HUES48 (cell line): ENCODE data around the gene TMEM271.
A peak's percentile ranks its signal among the peaks of the same experiment; 100 is the strongest.

Experiments
- H3K27ac ChIP-seq: one replicate; pipeline ENCODE4 v1.7.0; 2013; ENCODE audit warnings: low read depth, low read length, inconsistent platforms
- H3K27me3 ChIP-seq: 2 replicates; pipeline ENCODE4 v1.6.1; 2013; ENCODE audit warnings: mild to moderate bottlenecking, low read length; ENCODE audit not compliant: control insufficient read depth, insufficient read depth
- H3K36me3 ChIP-seq: 2 replicates; pipeline ENCODE4 v1.6.1; 2013; ENCODE audit warnings: low read length; ENCODE audit not compliant: control insufficient read depth, insufficient read depth
- H3K4me1 ChIP-seq: 2 replicates; pipeline ENCODE4 v1.6.1; 2013; ENCODE audit warnings: mild to moderate bottlenecking, low read length; ENCODE audit not compliant: control insufficient read depth, insufficient read depth
- H3K4me3 ChIP-seq: 2 replicates; pipeline ENCODE4 v1.5.1; 2013; ENCODE audit warnings: mild to moderate bottlenecking, low read depth, low read length
- H3K9ac ChIP-seq: 2 replicates; pipeline ENCODE4 v1.6.1; 2013; ENCODE audit warnings: mild to moderate bottlenecking, low read depth, low read length, moderate library complexity
- H3K9me3 ChIP-seq: 2 replicates; pipeline ENCODE4 v1.6.1; 2013; ENCODE audit warnings: low read length; ENCODE audit not compliant: control insufficient read depth, insufficient read depth

Gene TMEM271, protein sequence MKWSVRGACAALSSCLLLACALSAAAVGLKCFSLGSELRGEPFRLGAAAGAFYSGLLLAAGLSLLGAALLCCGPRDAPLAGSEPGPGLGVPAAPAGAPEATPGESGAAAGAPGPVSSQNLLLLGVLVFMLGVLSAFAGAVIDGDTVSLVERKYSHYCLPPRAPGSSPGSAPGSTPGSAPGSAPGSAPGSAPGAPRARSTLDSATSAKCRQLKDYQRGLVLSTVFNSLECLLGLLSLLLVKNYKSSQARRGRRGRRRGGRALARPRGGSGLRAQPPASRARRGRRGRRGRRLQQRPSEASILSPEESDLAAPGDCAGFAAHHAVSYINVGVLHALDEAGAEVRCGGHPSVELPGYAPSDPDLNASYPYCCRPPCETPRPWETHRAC

DNA sequence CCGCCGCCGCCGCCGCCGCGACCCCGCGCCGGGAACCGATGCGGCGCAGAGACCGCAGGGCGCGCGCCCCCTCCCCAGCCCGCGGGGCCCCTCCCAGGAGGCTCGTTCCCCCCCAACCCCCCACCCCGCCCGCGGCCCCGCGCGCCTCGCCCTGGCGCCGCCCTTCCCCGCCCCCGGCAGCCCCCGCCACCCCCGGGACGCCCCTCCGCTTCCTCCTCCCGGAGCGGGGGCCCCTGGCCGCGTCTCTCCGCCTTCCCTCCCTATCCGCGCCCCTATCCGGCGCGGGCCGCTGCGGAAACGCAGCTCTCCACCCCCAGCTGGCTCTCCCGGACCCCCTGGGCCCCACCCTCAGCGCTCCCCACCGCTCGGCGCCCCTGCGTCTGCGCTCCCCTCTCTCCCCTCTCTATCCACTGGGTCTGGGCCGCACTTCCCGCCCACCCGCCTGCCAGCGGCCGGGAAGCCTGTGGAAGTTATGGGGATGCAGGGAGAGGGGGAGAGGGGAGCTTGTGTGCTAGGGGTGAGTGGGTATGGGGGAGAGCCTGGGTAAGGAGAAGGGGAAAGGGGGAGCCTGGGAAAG, at the start of gene TMEM271:
TSS of gene TMEM271 (minus strand) at position 51 of the 577 bp plus-strand sequence. CDS start 233 bp downstream, outside the sequence.
- Histone ChIP-seq H3K9ac (no peak within 1 kb of the TSS), H3K27me3 (peaks cover 87% of the 10 kb centered on the region), H3K27ac (no peak within 1 kb of the TSS), H3K4me3 (peak within 1 kb of the TSS; percentile 63), H3K9me3 (no peaks in the 10 kb centered on the region), H3K36me3 (no peaks in the 10 kb centered on the region), H3K4me1 (peaks cover 7% of the 10 kb centered on the region)

DNA sequence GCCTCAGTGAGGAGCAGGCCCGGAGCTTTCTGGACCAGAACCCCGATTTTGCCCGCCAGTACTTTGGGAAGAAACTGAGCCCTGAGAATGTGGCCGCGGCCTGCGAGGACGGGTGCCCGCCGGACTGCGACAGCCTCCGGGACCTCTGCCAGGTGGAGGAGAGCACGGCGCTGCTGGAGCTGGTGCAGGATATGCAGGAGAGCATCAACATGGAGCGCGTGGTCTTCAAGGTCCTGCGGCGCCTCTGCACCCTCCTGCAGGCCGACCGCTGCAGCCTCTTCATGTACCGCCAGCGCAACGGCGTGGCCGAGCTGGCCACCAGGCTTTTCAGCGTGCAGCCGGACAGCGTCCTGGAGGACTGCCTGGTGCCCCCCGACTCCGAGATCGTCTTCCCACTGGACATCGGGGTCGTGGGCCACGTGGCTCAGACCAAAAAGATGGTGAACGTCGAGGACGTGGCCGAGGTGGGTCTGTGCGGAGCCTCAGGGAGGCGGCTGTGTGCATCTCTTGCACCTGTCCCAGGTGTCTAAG, 49.6 kb upstream of the TMEM271 start:
- no peak overlapping the region for H3K9ac ChIP-seq
- H3K27me3 ChIP-seq = no peaks in the 10 kb centered on the region
- peaks cover 5% of the 10 kb centered on the region; the same call in 1 of the 2 replicates for H3K4me1 ChIP-seq
- H3K4me3 ChIP-seq = no peak overlapping the region
- no peak overlapping the region for H3K27ac ChIP-seq
- H3K9me3 ChIP-seq = no peaks in the 10 kb centered on the region
- H3K36me3 ChIP-seq = no peaks in the 10 kb centered on the region

DNA sequence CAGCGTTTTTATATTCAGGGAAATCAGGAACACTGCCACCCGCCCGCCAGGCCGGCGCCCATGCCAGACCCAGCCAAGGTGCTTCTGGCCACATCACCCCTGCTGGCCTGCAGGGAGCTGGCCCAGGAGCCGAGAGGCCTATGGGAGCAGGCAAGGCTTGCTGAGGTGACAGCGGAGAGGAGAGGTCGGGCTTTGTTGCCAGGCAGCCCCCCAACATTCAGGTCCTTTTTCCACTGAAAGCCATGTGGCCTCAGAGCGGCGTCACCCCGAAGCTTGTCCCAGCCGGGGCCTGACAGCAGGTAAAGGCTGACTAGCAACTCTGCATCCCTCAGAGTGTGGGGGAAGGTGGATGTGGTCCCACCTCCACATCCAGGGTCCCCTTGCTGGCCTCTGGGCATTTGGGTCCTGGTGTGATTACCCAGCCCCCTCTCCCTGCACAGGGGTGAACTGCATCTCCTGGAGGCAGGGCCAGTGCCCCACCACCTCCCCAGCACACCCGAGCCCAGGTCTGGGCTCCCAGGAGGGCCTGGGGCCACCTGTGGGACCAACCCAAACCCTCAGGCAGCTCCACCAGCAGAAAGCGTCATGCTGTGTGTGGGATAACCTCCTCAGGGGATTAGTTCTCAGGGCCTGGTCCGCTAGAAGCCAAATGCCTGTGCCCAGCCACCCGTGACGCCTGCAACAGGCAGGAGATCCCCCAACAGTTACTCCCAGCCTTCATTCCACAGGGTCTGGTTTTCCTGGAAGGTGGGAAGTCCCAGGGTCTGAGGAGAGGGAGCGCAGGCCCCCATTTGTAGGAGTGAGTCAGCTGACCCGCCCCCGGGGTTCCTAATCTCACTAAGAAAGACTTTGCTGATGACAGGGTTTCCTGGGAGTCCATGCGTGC, 48.9 kb upstream of the TMEM271 start, which contains the start of gene PDE6B:
TSS of gene PDE6B (plus strand) at position 869 of the 886 bp plus-strand sequence. CDS start 54 bp downstream, outside the sequence.
- no peaks in the 10 kb centered on the region for H3K27me3 ChIP-seq
- no peaks in the 10 kb centered on the region for H3K36me3 ChIP-seq
- H3K9ac ChIP-seq = no peak within 1 kb of the TSS
- peak within 1 kb of the TSS; percentile 34 for H3K27ac ChIP-seq
- H3K4me3 ChIP-seq = no peak within 1 kb of the TSS
- H3K9me3 ChIP-seq = no peaks in the 10 kb centered on the region
- H3K4me1 ChIP-seq = peaks cover 5% of the 10 kb centered on the region; the same call in 1 of the 2 replicates

DNA sequence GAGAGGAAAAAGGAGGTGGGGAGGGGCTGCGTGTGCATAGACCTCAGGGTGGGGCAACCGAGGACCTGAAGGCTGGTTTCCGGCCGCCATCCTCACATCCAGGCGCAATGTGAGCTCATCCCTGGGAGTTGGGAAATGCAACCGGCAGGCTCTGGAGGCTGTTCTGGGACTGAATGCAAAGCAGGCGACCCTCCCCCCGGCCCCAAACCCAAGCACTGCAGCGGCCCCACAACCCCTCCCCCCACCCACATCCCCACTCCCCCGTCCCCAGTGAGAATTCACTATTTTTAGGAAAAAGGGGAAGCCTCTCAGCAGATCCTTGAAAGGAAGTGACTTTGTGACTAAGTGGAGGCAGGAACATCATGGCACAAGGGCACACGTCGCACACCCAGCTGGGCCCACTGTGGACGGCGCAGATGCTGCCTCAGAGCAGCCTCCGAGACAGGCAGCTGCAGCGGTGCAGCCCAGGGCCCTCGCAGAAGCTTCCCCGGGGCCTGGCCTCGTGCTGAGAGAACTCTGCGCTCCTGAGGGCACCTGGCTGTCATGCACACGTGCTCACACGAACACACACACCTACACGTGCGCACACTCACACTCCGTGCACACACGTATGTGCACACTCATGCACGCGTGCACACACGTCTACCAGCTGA, 47.9 kb upstream of the TMEM271 start:
- Histone ChIP-seq H3K4me3 (no peak overlapping the region), H3K9ac (no peak overlapping the region), H3K27me3 (no peaks in the 10 kb centered on the region), H3K9me3 (no peaks in the 10 kb centered on the region), H3K36me3 (no peaks in the 10 kb centered on the region), H3K4me1 (peaks cover 5% of the 10 kb centered on the region; the same call in 1 of the 2 replicates), H3K27ac (no peak overlapping the region)

DNA sequence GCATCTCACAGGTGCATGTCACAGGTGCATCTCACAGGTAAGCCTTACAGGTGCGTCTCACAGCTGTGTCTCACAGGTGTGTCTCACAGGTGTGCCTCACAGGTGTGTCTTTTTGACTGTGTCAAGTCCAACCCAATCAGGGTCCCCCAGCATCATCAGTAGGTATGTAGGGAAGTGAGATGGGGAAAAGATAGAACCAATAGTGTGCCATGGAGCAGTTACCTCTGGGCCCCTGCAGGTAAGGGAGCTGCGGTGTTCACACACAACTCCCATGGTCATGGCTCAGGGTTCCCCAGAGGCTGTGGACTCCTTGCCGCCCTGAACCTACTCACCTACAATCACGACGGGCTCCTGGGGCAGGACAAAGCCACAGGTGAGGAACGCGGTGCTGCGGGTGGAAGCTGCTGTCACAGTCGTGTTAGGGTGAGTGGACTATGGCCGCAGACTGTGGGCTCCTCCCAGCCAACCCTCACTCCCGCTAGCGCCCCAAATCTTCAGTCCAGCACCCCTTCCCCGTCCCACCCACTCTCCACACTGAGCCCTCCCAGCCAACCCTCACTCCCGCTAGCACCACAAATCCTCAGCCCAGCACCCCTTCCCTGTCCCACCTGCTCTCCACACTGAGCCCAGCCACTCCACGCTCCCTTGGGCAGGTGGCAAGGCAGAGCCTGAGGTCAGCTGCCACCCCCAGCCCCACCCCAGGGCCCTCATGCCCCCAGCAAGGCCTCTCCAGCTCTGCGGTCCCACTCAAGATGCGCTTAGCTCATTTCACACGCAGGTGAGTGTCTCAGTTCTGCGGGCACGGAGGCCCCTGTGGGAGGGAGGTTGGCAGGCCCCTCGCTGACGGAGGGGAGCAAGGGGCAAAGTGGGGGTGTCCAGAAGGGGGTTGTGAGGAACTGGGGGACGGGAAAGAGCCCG, 47.2 kb upstream of the TMEM271 start:
- Histone ChIP-seq H3K4me3 (no peak overlapping the region), H3K9ac (no peak overlapping the region), H3K9me3 (no peaks in the 10 kb centered on the region), H3K27me3 (no peaks in the 10 kb centered on the region), H3K4me1 (peaks cover 5% of the 10 kb centered on the region; the same call in 1 of the 2 replicates), H3K27ac (no peak overlapping the region), H3K36me3 (no peaks in the 10 kb centered on the region)

DNA sequence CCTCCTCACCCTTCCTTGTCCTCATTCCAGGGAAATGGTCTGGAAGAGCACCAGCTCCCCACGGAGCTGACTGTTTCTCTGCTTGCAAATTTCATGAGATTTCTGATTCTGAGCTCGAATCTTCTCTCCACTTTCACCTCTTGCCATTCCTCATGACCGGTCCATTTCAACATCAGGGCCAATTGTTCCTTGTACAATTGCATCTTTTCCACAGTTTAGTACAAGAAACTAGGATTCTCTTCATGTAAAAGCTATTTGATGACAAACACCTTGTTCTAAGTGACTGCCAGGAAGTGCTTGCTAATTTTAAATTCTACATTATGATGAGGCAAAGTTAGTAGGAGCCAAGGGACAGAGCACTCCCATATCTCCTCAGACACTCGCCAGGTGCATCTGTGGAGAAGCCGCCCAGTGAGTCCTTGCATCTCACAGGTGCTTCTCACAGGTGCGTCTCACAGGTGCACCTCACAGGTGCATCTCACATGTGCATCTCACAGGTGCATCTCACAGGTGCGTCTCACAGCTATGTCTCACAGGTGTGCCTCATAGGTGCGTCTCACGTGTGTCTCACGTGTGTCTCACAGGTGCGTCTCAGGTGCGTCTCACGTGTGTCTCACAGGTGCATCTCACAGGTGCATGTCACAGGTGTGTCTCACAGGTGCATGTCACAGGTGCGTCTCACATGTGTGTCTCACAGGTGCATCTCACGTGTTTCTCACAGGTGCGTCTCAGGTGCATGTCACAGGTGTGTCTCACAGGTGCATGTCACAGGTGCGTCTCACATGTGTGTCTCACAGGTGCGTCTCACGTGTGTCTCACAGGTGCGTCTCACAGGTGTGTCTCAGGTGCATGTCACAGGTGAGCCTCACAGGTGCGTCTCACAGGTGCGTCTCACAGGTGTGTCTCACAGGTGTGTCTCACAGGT, 46.2 kb upstream of the TMEM271 start:
- H3K36me3 ChIP-seq = no peaks in the 10 kb centered on the region
- H3K27me3 ChIP-seq = no peaks in the 10 kb centered on the region
- H3K9ac ChIP-seq = no peak overlapping the region
- no peak overlapping the region for H3K27ac ChIP-seq
- peaks cover 5% of the 10 kb centered on the region; the same call in 1 of the 2 replicates for H3K4me1 ChIP-seq
- no peaks in the 10 kb centered on the region for H3K9me3 ChIP-seq
- H3K4me3 ChIP-seq = no peak overlapping the region

DNA sequence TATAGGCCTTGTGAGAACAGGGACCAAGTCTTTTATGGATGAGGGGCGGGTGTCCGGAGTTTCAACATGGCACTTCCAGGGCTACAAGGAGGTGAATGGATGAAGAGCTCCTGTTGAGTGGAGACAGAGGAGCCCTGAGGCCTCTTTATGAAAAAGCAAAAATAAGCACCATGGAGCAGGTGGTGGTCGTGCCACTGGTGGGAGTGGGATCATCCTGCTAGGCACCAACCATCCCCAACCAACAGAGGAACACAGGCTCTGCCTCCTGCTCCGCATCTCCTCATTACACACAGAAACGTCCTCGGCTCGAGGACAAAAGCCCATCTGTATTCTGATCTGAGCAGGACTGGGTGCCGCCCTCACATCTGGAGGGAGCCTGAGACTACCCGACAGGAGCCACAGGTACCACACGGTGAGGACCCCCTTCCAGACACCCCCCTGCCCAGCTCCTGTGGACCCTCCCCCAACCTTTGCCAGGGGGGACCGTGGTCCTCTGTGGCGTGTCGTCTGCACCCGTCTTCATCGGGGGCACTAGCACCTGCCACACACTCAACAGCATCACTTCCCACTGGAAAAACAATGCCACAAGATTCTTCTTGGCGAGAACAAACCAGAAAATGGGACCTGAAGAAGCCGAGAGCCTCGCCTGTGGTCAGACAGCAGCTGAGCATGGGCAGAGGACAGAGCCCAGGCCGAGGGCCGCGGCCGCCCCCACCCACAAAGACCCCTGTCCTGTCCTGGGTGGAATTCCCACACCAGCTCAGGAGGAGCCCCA, 45.4 kb upstream of the TMEM271 start:
- Histone ChIP-seq H3K4me1 (peaks cover 5% of the 10 kb centered on the region; the same call in 1 of the 2 replicates), H3K27me3 (no peaks in the 10 kb centered on the region), H3K27ac (no peak overlapping the region), H3K4me3 (no peak overlapping the region), H3K9me3 (no peaks in the 10 kb centered on the region), H3K36me3 (no peaks in the 10 kb centered on the region), H3K9ac (no peak overlapping the region)

DNA sequence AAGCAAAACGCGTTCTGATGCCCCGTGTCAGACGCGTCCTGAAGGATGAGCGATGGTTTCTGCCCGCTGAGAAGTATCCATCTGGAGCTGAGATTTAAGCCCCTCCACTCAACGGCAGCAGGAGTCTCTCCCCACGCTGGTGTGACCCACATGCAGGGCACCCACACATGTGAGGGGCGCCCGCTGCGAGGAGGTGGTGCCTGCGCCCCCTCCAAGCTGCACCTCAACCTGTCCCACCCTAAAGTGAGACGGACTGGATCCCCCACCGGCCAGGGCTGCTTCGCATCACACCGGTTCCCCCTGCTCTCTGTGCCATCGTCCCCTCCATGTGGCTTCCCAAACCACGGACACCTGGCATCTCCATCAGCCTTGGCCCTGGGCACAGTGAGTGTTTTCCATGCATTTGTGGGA, 44.8 kb upstream of the TMEM271 start:
- Histone ChIP-seq H3K4me1 (peaks cover 5% of the 10 kb centered on the region; the same call in 1 of the 2 replicates), H3K27ac (no peak overlapping the region), H3K4me3 (no peak overlapping the region), H3K36me3 (no peaks in the 10 kb centered on the region), H3K27me3 (no peaks in the 10 kb centered on the region), H3K9me3 (no peaks in the 10 kb centered on the region), H3K9ac (no peak overlapping the region)
